Ammon's horn (tissue), 1 donor: ENCODE results near the gene ERVK3-1.
"Not testable (repeated sequence)": the region's sequence is repeated elsewhere in the genome, so short reads cannot be mapped to it uniquely, and the experiment has no call there.

Experiments used
- DNase-seq: peaks from one replicate; pipeline ENCODE4 v3.0.0-alpha.2; 2016; ENCODE audit warnings: low spot score

The ERVK3-1 gene

DNA sequence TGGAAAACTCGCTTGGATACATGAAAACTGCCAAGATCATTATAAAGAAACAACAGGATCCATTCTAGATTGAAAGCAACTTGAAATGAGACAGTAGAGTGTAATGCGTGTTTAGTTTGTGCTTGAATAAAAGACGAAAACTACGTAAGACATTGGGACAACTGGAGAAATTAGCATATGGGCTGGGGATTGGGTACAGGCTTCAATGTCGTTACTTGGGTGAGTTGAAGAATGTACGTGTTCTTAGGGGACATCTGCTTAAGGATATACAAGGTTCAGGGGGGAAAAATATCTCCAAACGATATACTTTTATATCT is 471 bp upstream of the ERVK3-1 start:
- DNase-seq, result no peak

DNA sequence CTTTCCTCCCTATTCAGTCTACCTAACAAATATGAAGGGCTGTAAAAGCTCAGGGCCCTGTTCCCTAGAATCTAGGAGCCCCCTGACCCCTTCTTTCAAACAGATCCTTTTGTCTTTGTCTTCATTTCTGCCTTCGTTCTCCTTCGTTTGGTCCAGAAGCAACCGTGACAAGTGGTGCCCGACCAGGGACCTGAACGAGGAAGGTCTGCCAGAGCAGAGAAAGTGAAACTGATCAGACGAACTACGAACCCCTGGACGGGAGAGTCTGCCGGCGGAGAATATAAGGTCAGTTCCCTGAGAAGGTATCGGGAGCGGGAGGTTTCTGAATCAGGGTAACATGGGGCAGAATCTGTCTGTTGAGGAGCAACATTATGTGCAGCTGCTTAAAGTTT is 751 bp downstream of the ERVK3-1 start:
- no peak for DNase-seq

DNA sequence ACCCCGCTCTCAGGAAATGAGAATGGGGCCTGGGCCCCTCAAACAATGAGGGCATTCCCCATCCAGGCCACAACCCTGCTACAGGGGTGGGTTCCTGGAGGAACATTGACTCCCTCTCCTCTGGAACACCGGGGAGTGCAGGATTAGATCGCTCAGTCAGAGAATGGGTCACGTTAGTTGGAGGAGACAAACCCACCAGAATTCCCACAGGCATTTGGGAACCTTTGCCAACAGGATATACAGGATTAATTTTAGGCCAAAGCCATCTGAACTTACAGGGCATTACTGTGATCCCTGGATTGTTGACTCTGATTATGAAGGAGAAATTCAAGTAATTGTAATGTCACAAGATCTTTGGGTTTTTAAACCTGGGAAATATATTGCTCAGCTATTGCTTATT is 2.6 kb downstream of the ERVK3-1 start:
- DNase-seq, result no peak

DNA sequence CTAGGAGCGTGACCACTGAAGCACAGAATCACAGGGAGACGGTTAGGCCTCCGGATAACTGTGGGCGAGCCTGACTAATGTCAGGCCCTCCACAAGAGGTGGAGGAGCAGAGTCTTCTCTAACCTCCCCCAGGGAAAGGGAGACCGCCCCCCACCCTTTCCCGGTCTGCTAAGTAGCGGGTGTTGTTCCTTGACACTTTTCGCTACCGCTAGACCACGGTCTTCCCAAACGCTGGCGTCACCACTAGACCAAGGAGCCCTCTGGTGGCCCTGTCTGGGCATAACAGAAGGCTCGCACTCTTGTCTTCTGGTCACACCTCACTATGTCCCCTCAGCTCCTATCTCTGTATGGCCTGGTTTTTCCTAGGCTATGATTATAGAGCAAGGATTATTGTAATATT is 5.5 kb downstream of the ERVK3-1 start:
- not testable (repeated sequence) for DNase-seq

DNA sequence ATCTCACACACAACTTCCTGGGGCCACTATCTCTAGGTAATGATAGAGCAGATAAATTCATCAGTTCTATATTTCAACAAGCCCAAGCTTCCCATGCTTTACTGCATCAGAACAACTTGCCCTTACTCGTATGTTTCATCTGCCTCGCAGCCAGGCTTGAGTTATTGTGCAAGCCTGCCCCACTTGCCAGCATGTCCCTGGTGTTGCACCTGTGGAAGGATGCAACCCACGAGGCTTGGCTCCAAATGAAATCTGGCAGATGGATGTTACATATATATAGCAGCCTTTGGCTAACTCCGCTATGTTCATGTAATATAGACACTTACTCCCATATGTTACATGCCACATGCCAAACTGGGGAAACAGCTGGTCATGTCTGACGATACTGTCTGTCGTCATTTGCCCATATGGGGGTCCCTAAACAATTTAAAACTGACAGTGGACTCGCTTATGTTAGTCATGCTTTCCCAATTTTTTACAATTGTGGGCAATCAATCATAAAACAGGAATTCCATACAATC is 6.2 kb downstream of the ERVK3-1 start:
- DNase-seq, result peak; percentile 59

DNA sequence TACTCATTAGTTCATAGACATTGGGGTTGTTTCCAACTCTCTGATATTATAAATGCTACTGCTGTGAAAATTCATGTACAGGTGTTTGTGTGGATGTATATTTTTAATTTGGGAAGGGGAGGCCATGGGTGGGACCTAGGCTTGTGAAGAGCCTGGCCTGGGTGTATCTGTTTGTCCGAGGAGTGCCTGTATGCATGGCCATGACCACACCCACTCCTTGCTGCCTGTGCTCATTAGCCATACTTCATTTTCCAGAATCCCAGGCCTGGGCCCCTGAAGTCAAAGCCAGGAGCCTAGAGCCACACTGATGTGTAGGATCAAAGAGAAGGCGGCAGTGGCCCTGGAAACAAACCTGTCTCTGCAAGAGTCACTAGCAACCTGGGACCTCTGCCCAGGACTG is 10.4 kb downstream of the ERVK3-1 start:
- no peak for DNase-seq

DNA sequence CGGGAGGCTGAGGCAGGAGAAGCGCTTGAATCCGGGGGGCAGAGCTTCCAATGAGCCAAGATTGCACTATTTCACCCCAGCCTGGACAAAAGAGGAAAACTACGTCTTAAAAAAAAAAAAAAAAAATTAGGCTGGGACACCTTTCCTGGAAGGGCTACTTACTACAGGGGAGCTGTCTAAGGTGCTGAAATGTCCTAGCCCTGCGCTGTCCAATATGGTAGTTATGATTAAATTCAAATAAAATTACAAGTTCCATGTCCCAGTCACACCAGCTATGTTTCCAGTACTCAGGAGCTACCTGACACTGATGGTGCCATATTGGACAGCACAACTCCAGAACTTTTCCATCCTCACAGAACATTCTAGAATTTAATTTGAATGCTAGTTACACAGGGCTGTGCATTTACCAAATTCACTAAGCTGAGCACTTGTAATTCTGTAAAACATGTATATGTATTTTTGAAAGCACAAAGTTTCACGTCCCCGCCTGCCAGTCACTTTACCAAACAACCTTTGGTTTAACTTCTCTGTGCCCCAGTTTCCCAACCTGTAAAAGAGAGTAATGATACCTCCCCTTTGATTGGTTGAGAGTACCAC is 12.4 kb downstream of the ERVK3-1 start:
- DNase-seq, result no peak

DNA sequence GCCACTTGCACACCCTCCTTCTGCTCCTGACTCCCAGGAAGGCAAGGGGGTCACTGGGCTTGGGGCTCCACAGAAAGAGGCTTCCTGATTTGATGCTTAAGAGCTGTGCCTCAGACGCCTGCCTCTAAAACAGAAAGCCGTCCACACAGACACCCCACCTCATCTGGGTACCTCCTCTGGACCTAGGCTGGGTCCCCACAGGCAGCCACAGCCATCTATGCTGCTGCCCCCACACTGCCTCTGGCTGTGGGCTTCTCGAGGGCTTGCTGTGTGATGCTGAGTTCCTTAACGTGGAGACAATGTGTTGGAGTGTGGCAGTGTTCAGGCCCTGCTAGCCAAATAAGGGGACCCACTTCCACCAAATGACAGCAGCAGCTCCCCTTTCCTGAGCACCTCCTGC is 13.1 kb downstream of the ERVK3-1 start:
- no peak for DNase-seq

DNA sequence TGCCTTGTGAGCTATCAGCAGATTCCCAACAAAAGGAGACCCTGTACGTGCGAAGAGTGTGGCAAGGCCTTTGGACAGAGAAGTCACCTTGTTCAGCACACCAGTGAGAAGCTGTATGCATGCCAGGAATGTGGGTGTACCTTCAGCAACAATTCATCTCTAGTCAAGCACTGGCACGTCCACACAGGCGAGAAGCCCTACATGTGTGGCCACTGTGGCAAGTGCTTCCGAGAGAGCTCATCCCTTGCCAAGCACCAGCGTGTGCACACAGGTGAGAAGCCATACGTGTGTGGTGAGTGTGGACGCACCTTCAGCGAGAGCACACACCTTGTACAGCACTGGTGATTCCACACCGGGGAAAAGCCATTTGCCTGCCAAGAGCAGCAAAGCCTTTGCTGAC is 14.1 kb downstream of the ERVK3-1 start:
- no peak for DNase-seq

DNA sequence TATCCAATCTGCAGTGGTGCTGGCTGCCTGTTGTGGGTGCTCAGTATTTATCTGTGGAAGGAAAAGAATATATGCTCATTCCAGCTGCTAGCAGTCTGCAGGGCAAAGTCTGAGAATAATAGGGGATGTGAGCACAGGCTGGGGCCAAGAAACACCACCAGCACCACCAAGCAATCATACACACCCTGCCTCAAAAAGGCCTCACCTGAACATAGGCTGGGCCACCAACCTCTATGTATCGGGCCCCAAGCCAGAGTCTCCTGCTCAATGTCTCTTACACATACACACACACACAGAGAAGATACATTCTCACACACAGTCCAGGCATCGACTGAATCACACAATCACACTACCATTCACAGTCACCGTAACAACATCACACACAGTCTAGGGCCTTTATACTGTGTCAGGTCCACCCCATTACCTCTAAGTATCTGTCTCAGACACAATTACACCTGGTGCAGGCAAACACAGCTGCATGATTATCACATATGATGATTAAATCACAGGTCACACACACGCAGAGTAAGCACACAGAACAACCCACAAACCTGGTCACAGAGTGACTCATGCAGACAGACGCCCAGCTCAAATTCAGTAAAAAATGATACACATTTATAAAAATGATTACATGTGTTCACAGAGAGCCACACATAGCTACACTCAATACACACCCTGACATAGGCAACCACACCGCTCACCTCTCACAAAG is 20.3 kb downstream of the ERVK3-1 start:
- no peak for DNase-seq

DNA sequence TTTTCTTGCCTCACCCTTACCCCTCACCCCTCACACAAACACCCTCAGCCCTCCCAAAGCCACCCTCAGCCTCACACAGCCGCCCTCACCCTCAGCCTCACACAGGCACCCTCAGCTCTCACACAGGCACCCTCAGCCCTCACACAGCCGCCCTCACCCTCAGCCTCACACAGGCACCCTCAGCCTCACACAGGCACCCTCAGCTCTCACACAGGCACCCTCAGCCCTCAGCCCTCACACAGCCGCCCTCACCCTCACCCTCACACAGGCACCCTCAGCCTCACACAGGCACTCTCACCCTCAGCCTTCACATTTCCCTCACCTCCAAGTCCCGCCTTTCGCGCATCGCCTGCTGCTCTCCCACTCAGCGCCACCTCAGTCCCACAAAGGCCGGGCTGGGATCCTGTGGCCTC is 21.3 kb downstream of the ERVK3-1 start:
- no peak for DNase-seq

DNA sequence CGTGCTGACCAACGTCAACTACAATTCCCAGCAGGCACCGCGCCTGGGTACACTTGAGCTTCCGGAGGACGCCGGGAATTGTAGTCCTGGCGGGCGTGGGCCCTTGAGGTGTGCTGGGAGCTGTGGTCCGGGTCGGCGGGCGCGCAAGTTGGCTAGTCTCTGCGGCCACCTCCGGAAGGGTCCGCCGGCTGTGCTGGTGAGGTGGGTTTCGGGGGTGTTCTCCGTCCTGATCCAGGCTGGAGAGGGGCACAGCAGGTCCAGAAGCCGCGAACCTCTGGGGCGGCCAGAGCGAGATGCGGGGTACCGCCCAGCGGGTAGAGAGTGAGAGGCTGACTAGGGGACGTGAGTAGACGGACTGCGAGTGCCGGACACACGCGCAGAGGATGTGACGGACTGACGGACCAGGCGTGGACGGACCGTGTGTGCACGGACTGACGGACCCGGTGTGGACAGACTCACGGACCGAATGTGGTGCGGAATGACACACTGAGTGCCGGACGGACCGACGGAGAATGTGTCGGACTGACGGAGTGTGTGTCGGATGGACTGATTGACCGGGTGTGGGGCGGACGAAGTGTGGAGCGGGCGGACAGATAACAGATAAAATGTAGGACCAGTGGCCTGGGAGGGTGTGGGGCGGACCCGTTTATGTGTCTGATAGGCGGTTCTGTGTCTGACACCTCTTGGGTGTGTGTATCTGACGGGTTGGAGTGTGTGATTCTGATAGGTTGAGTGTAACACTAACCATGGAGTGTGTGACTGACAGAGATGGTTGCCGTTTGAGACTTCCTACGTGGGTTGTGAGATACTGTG is 21.9 kb downstream of the ERVK3-1 start, which contains the start of gene ZSCAN22:
TSS of gene ZSCAN22 (plus strand) at position 81 of the 813 bp plus-strand sequence. CDS start 7,809 bp downstream, outside the sequence.
- peak; percentile 98 for DNase-seq

DNA sequence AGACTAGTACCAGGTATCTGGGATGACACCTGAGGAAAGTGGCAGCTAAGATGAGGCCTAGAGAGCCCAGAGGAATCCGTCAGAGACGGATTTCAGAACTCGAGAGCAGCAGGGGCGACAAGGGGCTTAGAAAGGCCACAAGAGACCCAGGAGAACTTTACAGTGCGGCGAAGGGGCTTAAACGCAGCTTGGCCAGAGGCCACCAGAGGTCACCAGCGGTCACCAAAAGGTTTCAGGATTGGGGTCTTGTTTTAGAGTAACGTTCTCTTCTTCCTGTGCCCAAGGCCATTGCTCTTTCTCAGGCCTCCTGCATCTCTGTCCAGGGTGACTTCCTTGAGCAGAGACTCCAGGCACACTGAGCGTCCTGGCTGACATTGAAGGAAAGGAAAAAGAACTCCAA is 23.8 kb downstream of the ERVK3-1 start:
- no peak for DNase-seq

DNA sequence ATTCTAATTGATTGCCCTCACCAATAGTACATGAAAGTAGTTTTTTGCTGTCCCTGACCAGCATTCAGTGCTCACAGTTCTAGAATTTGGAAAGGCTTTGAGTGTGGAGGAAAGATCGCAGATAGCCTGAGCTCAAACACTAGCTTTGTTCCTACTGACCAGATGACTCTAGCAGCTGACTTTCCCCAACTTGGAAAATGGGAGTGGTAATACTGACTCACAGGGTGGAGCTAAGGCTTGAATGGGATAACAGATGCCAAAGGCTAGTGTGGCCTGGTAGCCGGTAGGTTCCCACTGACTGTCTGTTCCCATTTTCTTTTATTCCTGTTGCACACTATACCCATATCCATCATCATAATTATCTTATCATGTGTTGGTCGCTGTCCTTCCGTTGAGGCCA is 25.3 kb downstream of the ERVK3-1 start:
- DNase-seq, result peak; percentile 85

DNA sequence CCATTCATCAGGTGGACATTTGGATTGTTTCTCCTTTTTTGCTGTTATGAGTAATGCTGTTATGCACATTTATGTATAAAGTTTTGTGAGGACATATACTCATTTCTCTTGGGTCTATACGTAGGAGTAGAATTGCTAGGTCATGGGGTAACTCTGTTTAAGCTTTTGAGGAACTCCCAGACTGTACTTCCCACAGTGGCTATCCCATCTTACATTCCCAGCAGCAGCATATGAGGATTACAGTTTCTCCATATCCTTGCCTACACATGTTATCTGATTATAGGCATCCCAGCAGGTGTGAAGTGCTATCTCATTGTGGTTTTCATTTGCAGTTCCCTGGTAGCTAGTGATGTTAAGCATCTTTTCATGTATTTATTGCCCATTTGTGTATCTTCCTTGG is 27.5 kb downstream of the ERVK3-1 start:
- DNase-seq, result no peak

DNA sequence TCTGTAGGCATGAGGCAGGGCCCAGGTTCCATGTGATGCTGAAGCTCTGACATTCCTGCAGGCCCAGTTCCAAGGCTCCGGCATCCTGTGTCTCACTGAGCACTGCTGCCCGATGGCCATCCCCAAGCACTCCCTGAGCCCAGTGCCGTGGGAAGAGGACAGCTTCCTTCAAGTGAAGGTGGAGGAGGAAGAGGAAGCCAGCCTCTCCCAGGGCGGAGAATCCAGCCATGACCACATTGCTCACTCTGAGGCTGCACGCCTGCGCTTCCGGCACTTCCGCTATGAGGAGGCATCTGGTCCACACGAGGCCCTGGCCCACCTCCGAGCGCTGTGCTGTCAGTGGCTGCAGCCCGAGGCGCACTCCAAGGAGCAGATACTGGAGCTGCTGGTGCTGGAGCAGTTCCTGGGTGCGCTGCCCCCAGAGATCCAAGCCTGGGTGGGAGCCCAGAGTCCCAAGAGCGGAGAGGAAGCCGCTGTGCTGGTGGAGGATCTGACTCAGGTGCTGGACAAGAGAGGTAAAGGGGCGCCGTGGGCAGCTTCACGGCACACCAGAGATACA is 29.6 kb downstream of the ERVK3-1 start:
- no peak for DNase-seq

DNA sequence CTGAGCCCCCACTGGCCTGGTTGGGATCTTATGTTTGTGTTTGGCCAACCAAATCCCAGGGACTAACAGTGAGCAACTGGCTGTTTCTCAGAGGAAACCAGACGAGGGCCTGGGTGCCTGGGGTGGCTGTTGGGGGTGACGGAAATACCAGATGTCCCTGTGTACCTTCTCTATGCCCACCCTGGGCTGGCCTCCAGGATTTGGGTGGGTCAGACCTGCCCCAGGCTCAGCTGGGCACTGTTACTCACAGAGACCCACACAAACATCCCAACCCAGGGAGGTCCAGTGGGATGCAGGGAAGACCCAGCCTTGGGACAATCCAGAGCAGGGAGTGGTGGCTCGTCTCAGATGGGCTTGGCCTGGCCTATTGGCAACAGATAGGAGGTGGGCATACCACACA is 30.5 kb downstream of the ERVK3-1 start:
- no peak for DNase-seq

DNA sequence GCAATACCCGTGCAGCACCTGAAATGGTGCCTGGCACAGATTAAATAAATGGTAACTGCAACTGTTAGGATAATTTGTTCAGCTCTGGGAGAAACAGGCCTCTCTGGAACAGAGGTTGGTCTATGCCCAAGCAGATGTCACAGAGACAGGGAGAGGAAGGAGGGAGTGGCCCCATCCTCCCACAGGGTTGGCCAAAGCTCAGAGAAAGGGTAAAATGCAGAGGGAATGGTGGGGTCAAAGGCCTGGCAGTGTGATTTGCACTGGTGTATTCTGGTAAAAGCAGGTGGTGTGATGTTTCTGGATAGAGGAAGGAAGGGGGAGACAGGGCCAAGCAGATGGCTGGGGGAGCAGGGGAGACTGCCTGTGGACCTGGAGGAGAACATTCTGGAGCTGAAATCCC is 31.0 kb downstream of the ERVK3-1 start:
- no peak for DNase-seq

DNA sequence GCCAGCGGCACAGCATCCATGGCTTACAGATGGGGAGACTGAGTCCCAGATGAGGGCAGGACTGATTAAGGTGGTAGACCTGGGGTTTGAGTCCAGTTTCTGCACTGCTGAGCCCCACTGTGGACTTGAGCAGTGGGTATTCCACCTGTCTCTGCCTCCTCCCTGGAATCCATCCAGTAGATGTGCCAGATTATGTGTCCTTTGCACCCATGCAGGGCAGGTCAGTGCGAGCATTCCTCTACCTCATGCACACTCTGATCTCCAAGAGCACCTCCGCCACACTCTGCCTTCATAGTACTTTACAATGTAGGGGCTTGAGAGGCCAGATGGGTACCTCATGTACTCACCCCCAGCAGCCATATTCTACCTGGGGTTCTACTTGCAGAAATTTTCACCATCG is 31.6 kb downstream of the ERVK3-1 start:
- no peak for DNase-seq

DNA sequence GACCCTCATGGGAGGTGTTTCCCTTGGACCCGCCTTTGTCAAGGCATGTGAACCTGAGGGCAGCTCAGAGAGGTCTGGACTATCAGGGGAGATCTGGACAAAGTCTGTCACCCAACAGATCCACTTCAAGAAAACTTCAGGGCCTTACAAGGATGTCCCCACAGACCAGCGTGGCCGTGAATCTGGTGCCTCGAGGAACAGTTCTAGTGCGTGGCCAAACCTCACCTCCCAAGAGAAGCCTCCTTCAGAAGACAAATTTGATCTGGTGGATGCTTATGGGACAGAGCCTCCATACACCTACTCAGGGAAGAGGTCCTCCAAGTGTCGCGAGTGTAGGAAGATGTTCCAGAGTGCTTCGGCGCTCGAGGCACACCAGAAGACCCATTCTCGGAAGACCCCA is 33.2 kb downstream of the ERVK3-1 start:
- DNase-seq, result no peak

DNA sequence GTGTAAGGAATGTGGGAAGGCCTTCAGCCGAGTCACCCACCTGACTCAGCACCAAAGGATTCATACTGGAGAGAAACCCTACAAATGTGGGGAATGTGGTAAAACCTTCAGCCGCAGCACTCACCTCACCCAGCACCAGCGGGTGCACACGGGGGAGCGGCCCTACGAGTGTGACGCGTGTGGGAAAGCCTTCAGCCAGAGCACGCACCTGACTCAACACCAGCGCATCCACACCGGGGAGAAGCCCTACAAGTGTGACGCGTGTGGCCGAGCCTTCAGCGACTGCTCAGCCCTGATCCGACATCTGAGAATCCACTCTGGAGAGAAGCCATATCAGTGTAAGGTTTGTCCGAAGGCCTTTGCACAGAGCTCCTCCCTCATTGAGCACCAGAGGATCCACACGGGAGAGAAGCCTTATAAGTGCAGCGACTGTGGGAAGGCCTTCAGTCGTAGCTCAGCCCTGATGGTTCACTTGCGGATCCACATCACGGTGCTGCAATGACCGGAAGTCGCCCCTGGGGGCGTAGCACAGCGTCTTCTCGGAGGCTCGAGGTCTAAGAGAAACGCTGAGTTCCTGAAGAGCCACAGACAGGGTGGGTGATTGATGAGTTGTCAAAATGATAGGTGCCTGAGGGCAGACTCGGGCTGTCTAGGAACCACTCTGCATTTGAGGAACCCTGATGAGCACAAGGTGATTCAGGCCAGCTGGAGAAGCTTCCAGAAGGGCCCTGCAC is 33.8 kb downstream of the ERVK3-1 start:
- DNase-seq, result no peak

DNA sequence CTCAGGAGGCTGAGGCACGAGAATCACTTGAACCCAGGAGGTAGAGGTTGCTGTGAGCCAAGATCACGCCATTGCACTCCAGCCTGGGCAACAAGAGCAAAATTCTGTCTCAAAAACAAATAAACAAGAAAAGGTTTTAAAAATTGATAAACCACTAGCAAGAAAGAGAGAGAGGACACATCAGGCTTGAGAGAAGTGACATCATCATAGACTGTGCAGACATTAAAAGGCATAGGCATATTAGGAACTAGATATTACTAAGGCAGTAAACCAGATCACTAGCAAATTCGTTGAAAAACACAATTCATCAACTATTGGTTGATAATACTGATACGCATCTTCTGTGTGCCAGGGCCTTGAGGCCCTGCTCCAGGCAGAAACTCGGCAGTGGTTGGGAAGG is 40.4 kb downstream of the ERVK3-1 start:
- no peak for DNase-seq
